GM21526 (cell line): Measurements from ENCODE around the gene ZNF333.

Experiments
- ATAC-seq: cut with Tn5 transposase; IDR thresholded peaks from one replicate; pipeline ENCODE4 v1.9.1; 2021; ENCODE audit warnings: moderate library complexity; ENCODE audit not compliant: unreplicated experiment, low FRiP score

The ZNF333 gene

GRCh38 chr19:14689598-14690503 is at the start of gene ZNF333:
TSS of gene ZNF333 (plus strand) at chr19:14690048. CDS start at chr19:14693492, 3,444 bp downstream.
- ATAC-seq, result peak; percentile 84

GRCh38 chr19:14648506-14648905 is 41.3 kb upstream of the ZNF333 start:
- ATAC-seq, result no peak

- ATAC-seq, result no peak
Measured at GRCh38 chr19:14649020-14649419, 40.8 kb upstream of the ZNF333 start.

GRCh38 chr19:14650161-14650560 is 39.7 kb upstream of the ZNF333 start:
- ATAC-seq, result no peak

- no peak for ATAC-seq
Measured at GRCh38 chr19:14654786-14655560, 34.9 kb upstream of the ZNF333 start.

- ATAC-seq, result no peak
Measured at GRCh38 chr19:14655726-14656125, 34.1 kb upstream of the ZNF333 start.

GRCh38 chr19:14659874-14660489 is 29.9 kb upstream of the ZNF333 start:
- no peak for ATAC-seq

- ATAC-seq, result no peak
Measured at GRCh38 chr19:14661372-14661924, 28.4 kb upstream of the ZNF333 start.

GRCh38 chr19:14669940-14670339 is 19.9 kb upstream of the ZNF333 start:
- ATAC-seq, result no peak

GRCh38 chr19:14670408-14670807 is 19.4 kb upstream of the ZNF333 start:
- ATAC-seq, result no peak

GRCh38 chr19:14672188-14672872 is 17.5 kb upstream of the ZNF333 start:
- ATAC-seq, result no peak

GRCh38 chr19:14673088-14673487 is 16.8 kb upstream of the ZNF333 start:
- no peak for ATAC-seq

GRCh38 chr19:14674764-14675163 is 15.1 kb upstream of the ZNF333 start, which contains the start of gene ADGRE3:
TSS of gene ADGRE3 (minus strand) at chr19:14674844. CDS start at chr19:14674770, 74 bp downstream.
- ATAC-seq, result no peak

- ATAC-seq, result no peak
Measured at GRCh38 chr19:14676762-14677161, 13.1 kb upstream of the ZNF333 start.

GRCh38 chr19:14677464-14677863 is 12.4 kb upstream of the ZNF333 start:
- ATAC-seq, result no peak

GRCh38 chr19:14678199-14678598 is 11.6 kb upstream of the ZNF333 start:
- ATAC-seq, result no peak

- ATAC-seq, result no peak
Measured at GRCh38 chr19:14682084-14682483, 7.8 kb upstream of the ZNF333 start.

- ATAC-seq, result no peak
Measured at GRCh38 chr19:14683439-14683838, 6.4 kb upstream of the ZNF333 start.

GRCh38 chr19:14686411-14686810 is 3.4 kb upstream of the ZNF333 start:
- no peak for ATAC-seq

GRCh38 chr19:14694641-14695266 is 4.9 kb downstream of the ZNF333 start:
- no peak for ATAC-seq
